ENCODE measurements around the gene BMPR1B. TPM values are rescaled to one million over a fixed set of nuclear protein-coding genes. Genes with fewer than 3 reads are reported as not detected.

Gene BMPR1B
- total and polyA plus RNA-seq, 2 of the 8 experiments (the other 6 are each of a cell fraction or from before 2014, with no cell fraction given): 0.14 to 1.1 TPM

- H3K14ac ChIP-seq (ENCODE audit: insufficient read length): no peak overlapping the region
- no peaks in the 10 kb centered on the region for H3K79me1 ChIP-seq (ENCODE audit: low read depth, low read length)
- no peak overlapping the region for H2AK5ac ChIP-seq (ENCODE audit: low read depth, low read length)
- H2BK120ac ChIP-seq (replicated peaks; ENCODE audit: low read depth, low read length): no peak overlapping the region
- H3K4ac ChIP-seq (replicated peaks; ENCODE audit: insufficient read length, low read depth, low read length): no peak overlapping the region
- no peak overlapping the region for H3K27ac ChIP-seq (ENCODE audit: low read depth, low read length)
- CTCF ChIA-PET (ENCODE audit: partially characterized antibody): no interaction called here
- H3K23ac ChIP-seq (ENCODE audit: insufficient read length): no peak overlapping the region
- H3K4me1 ChIP-seq (replicated peaks in 1 of 4; ENCODE audit: control insufficient read depth in 3 of 4, insufficient read depth in 4 of 4, low read length in 3 of 4): no peaks in the 10 kb centered on the region
- H4K20me1 ChIP-seq (replicated peaks in 1 of 2; ENCODE audit: control insufficient read depth in 1 of 2, insufficient read depth in 2 of 2, low read length in 2 of 2): no peaks in the 10 kb centered on the region
- H3K36me3 ChIP-seq (ENCODE audit: control insufficient read depth in 2 of 4, insufficient read depth in 4 of 4, low read length in 3 of 4): no peaks in the 10 kb centered on the region
- POLR2A ChIA-PET (ENCODE audit: partially characterized antibody): no interaction called here
- H3K27me3 ChIP-seq (replicated peaks in 1 of 4; ENCODE audit: control insufficient read depth in 3 of 4, extremely low read depth in 1 of 4, insufficient read depth in 3 of 4, low read length in 3 of 4): no peaks in the 10 kb centered on the region
- no peaks in the 10 kb centered on the region for H3K79me2 ChIP-seq (ENCODE audit: control insufficient read depth in 1 of 2, insufficient read depth in 2 of 2, low read length in 2 of 2)
- no peak overlapping the region for H4K91ac ChIP-seq (replicated peaks; ENCODE audit: insufficient read length, low read length)
- no peak overlapping the region for H3K4me2 ChIP-seq (ENCODE audit: insufficient read depth in 1 of 2, low read depth in 2 of 2, low read length in 2 of 2)
- FAIRE-seq: no peak
- H3K23me2 ChIP-seq (ENCODE audit: low read depth, low read length): no peaks in the 10 kb centered on the region
- H2BK12ac ChIP-seq (ENCODE audit: low read depth, low read length): no peak overlapping the region
- H2BK20ac ChIP-seq (ENCODE audit: low read length): no peak overlapping the region
- no peak overlapping the region for H3K18ac ChIP-seq (ENCODE audit: extremely low read depth, low read length)
- H4K5ac ChIP-seq (ENCODE audit: insufficient read length, low read depth, low read length): no peak overlapping the region
- no peak overlapping the region for H4K8ac ChIP-seq (ENCODE audit: extremely low read depth, insufficient read depth, low read length)
- H2BK5ac ChIP-seq (ENCODE audit: low read depth, low read length): no peak overlapping the region
- H3K56ac ChIP-seq (replicated peaks; ENCODE audit: insufficient read length, low read depth, low read length): no peak overlapping the region
- H3K9me3 ChIP-seq (ENCODE audit: insufficient read depth in 2 of 2, low read depth in 1 of 2, low read length in 1 of 2): no peaks in the 10 kb centered on the region
- no peak overlapping the region for H3K9ac ChIP-seq (replicated peaks in 1 of 4; ENCODE audit: extremely low read depth in 1 of 4, low read depth in 3 of 4, low read length in 3 of 4)
- no peak for DNase-seq (ENCODE audit: low read depth in 1 of 2, low spot score in 2 of 2)
- H3K4me3 ChIP-seq (ENCODE audit: extremely low read depth in 1 of 4, insufficient read depth in 2 of 4, low read depth in 3 of 4, low read length in 4 of 4): no peak overlapping the region
- WGBS, 2 experiments (ENCODE audit: extremely low coverage in 1 of 2, insufficient coverage in 1 of 2, insufficient read length in 1 of 2, insufficient replicate concordance in 2 of 2, low coverage in 1 of 2, low lambda C conversion rate in 2 of 2, missing lambda C conversion rate in 1 of 2): 91% methylated on average over 8 of the region's 8 CpGs; no CpG with 5 or more reads in 1 of the 2 experiments
- no peak overlapping the region for H2BK15ac ChIP-seq (ENCODE audit: low read length)
- H2AFZ ChIP-seq (ENCODE audit: low read length): no peak overlapping the region
- no peak for TF ChIP-seq CBX5 (IDR thresholded peaks at IDR 0.05; ENCODE audit: low read depth, low read length)
- no peak for TF ChIP-seq GTF2F1 (IDR thresholded peaks at IDR 0.05; ENCODE audit: borderline replicate concordance, low read depth, low read length)
- no peak for TF ChIP-seq KDM4A (IDR thresholded peaks at IDR 0.05; ENCODE audit: low read depth, low read length, severe bottlenecking)
- no peak for TF ChIP-seq POU5F1 (IDR thresholded peaks at IDR 0.05; ENCODE audit: low read depth, low read length)
- no peak for TF ChIP-seq TCF12 (IDR thresholded peaks at IDR 0.05; ENCODE audit: low read depth, low read length)
- TF ChIP-seq RXRA (IDR thresholded peaks at IDR 0.05; ENCODE audit: insufficient read depth, low read depth, low read length): no peak
- TF ChIP-seq PHF8 (conservative IDR thresholded peaks at IDR 0.05; ENCODE audit: low read depth, low read length): no peak
- TF ChIP-seq CTCF (IDR thresholded peaks at IDR 0.05; ENCODE audit: control extremely low read depth in 1 of 3, insufficient read depth in 1 of 3, low read depth in 1 of 3, low read length in 3 of 3): no peak
- TF ChIP-seq E2F6 (IDR thresholded peaks at IDR 0.05): no peak
- no peak for TF ChIP-seq HDAC2 (IDR thresholded peaks at IDR 0.05; ENCODE audit: borderline replicate concordance in 1 of 2, low read depth in 2 of 2, low read length in 2 of 2)
- TF ChIP-seq HDAC6 (IDR thresholded peaks at IDR 0.05; ENCODE audit: low read depth, low read length): no peak
These were observed 262.8 kb downstream of the BMPR1B start for GRCh38 chr4:95020521-95020920.

Measured in H1 (cell line).